K562 (cell line): ENCODE data around the gene CUL9. TPM values are rescaled to one million over a fixed set of nuclear protein-coding genes. Genes with fewer than 3 reads are reported as not detected.

Experiments
- ATAC-seq: fragments of 200-7000 bp; cut with Tn5 transposase; 3 replicates; pipeline ENCODE4 v1.9.1; 2020; ENCODE audit warnings: moderate library complexity
- Bru-seq: library from RNA; stranded (reverse); fragments of 400-500 nt; gene quantifications from one replicate; lab custom pipeline; 2021; lab: Mats Ljungman, UMichigan
- BruChase-seq, 2 experiments: library from RNA; stranded (reverse); fragments of 400-500 nt; gene quantifications; one replicate each; lab custom pipeline; 2021; lab: Mats Ljungman, UMichigan
- BruUV-seq: library from RNA; stranded (reverse); fragments of 400-500 nt; replicated peaks from 2 replicates; lab custom pipeline; 2021; lab: Mats Ljungman, UMichigan
- CTCF ChIA-PET: fragments of 300-600 bp; formaldehyde crosslinking; extraction: SDS; loops from one replicate; lab custom pipeline; 2021; ENCODE audit warnings: low intra/inter-chr PET ratio; lab: Yijun Ruan, JAX
- POLR2A ChIA-PET: fragments of 300-600, 350-650 bp; sonication (Branson Sonifier 250); formaldehyde crosslinking; extraction: SDS; loops from one replicate; lab custom pipeline; 2021; ENCODE audit warnings: antibody characterized with exemption, inconsistent platforms; lab: Yijun Ruan, JAX
- DNase-seq, 4 experiments: peaks; one replicate each; pipeline versions ENCODE4 v3.0.0 to v3.0.0-alpha.2; 2011 to 2018; ENCODE audit warnings: low spot score in 3 of 4, mixed read lengths in 3 of 4; ENCODE audit errors: extremely low read depth in 1 of 4
- FAIRE-seq: peaks from 2 replicates; lab custom pipeline; 2011; peaks lifted over from hg19 to GRCh38; lab: Jason Lieb, UNC
- H2AFZ ChIP-seq: 2 replicates; pipeline ENCODE4 v1.6.0; 2011; ENCODE audit warnings: low read depth, low read length, control low read depth, inconsistent platforms
- H3K27ac ChIP-seq: fragments of 200-600 bp; 3 replicates; pipeline ENCODE4 v1.8.0; 2011; ENCODE audit warnings: low read depth, mild to moderate bottlenecking, control low read depth, inconsistent platforms, low read length, moderate library complexity, mixed read lengths; ENCODE audit errors: extremely low read depth
- H3K27me3 ChIP-seq, 2 experiments: fragments of 300-600 bp in 1 of 2; 2 replicates in 1 of 2; 3 replicates in 1 of 2; pipeline versions ENCODE4 v1.6.0 to v1.8.0; 2011; ENCODE audit warnings: inconsistent platforms in 2 of 2, low read length in 2 of 2, mild to moderate bottlenecking in 1 of 2, mixed read lengths in 1 of 2, moderate library complexity in 1 of 2; ENCODE audit not compliant: control insufficient read depth in 2 of 2, insufficient read depth in 2 of 2
- H3K36me3 ChIP-seq: fragments of 300-600 bp; 3 replicates; pipeline ENCODE4 v1.8.0; 2011; ENCODE audit warnings: mild to moderate bottlenecking, low read length, inconsistent platforms; ENCODE audit not compliant: control insufficient read depth, insufficient read depth
- H3K4me1 ChIP-seq, 2 experiments: fragments of 200-600 bp in 1 of 2; replicated peaks in 1 of 2; 2 replicates in 1 of 2; 3 replicates in 1 of 2; pipeline versions ENCODE4 v1.5.1 to v1.8.0; 2011; ENCODE audit warnings: inconsistent platforms in 2 of 2, low read length in 2 of 2, mild to moderate bottlenecking in 1 of 2, mixed read lengths in 1 of 2, moderate library complexity in 1 of 2; ENCODE audit not compliant: control insufficient read depth in 2 of 2, insufficient read depth in 2 of 2
- H3K4me2 ChIP-seq: 2 replicates; pipeline ENCODE4 v1.6.1; 2011; ENCODE audit warnings: low read length, control low read depth, inconsistent platforms, mixed read lengths; ENCODE audit not compliant: insufficient read depth
- H3K4me3 ChIP-seq: fragments of 200-600 bp; sonication (generic), shearing (Covaris generic); 2 replicates; pipeline ENCODE4 v1.5.1; 2016; ENCODE audit warnings: control low read depth, inconsistent platforms
- H3K79me2 ChIP-seq: fragments of 200-600 bp; 3 replicates; pipeline ENCODE4 v1.8.0; 2011; ENCODE audit warnings: low read length, inconsistent platforms; ENCODE audit not compliant: control insufficient read depth, insufficient read depth
- H3K9ac ChIP-seq, 2 experiments: 2 replicates each; pipeline versions ENCODE4 v1.6.0 to v1.6.1; 2011; ENCODE audit warnings: low read depth in 2 of 2, low read length in 2 of 2, control low read depth in 1 of 2, inconsistent platforms in 1 of 2, mild to moderate bottlenecking in 1 of 2, mixed read lengths in 1 of 2; ENCODE audit not compliant: insufficient read depth in 1 of 2
- H3K9me1 ChIP-seq: one replicate; pipeline ENCODE4 v1.6.0; 2011; ENCODE audit warnings: inconsistent platforms, mild to moderate bottlenecking, low read length, moderate library complexity; ENCODE audit not compliant: control insufficient read depth, insufficient read depth
- H3K9me3 ChIP-seq: replicated peaks from 2 replicates; pipeline ENCODE4 v1.5.1; 2011; ENCODE audit warnings: low read depth, low read length, inconsistent platforms; ENCODE audit not compliant: control insufficient read depth, insufficient read depth
- H4K20me1 ChIP-seq: replicated peaks from 2 replicates; pipeline ENCODE4 v1.6.1; 2011; ENCODE audit warnings: low read length, inconsistent platforms, mixed read lengths; ENCODE audit not compliant: control insufficient read depth, insufficient read depth
- CBX5 ChIP-seq: IDR thresholded peaks from 2 replicates; pipeline ENCODE4 v1.6.1; 2014; ENCODE audit warnings: low read depth, borderline replicate concordance
- HDAC1 ChIP-seq, 2 experiments: fragments of 450-650 bp; IDR thresholded peaks; 2 replicates each; pipeline ENCODE4 v1.6.1; 2016 to 2017; ENCODE audit warnings: inconsistent platforms in 1 of 2, mild to moderate bottlenecking in 1 of 2, moderate library complexity in 1 of 2
- ID3 ChIP-seq, 2 experiments: fragments of 250-450 bp in 1 of 2; fragments of 450-650 bp in 1 of 2; sonication (Bioruptor Pico) in 1 of 2; IDR thresholded peaks; 2 replicates each; pipeline versions ENCODE4 v1.6.1 to v1.8.0; 2016 to 2021; ENCODE audit warnings: mild to moderate bottlenecking in 2 of 2, moderate library complexity in 2 of 2, missing compliant biosample characterization in 1 of 2, missing genetic modification characterization in 1 of 2
- NONO ChIP-seq, 2 experiments: fragments of 200-400 bp in 1 of 2; fragments of 450-650 bp in 1 of 2; formaldehyde crosslinking in 1 of 2; IDR thresholded peaks; 2 replicates each; pipeline ENCODE4 v1.6.1; 2017; ENCODE audit warnings: low read depth in 2 of 2, mild to moderate bottlenecking in 2 of 2, moderate library complexity in 2 of 2, low read length in 1 of 2
- POLR2H ChIP-seq: IDR thresholded peaks from 2 replicates; pipeline ENCODE4 v1.6.1; 2016; ENCODE audit warnings: missing genetic modification characterization, low read depth, mild to moderate bottlenecking, control low read depth, missing compliant biosample characterization, moderate library complexity
- RAD51 ChIP-seq: fragments of 450-650 bp; IDR thresholded peaks from 2 replicates; pipeline ENCODE4 v1.7.1; 2016; ENCODE audit warnings: low read depth, mild to moderate bottlenecking, borderline replicate concordance
- SMARCC2 ChIP-seq: fragments of 450-650 bp; IDR thresholded peaks from 2 replicates; pipeline ENCODE4 v1.6.1; 2017; ENCODE audit warnings: antibody characterized with exemption, moderate library complexity, mild to moderate bottlenecking, low read depth
- TARDBP ChIP-seq: fragments of 450-650 bp; IDR thresholded peaks from 2 replicates; pipeline ENCODE4 v1.6.1; 2016
- ZBTB17 ChIP-seq: fragments of 450-650 bp; formaldehyde crosslinking; IDR thresholded peaks from 2 replicates; pipeline ENCODE4 v1.4.0; 2020; ENCODE audit warnings: mild to moderate bottlenecking
- ZNF24 ChIP-seq: fragments of 450-650 bp; IDR thresholded peaks from 2 replicates; pipeline ENCODE4 v1.6.1; 2016
- WGBS: fragments of 100-300 bp; shearing (Covaris generic); methylation state at CpG from one replicate; pipeline ENCODE4 v1.1.6; 2016; ENCODE audit warnings: low coverage, mixed read lengths; ENCODE audit not compliant: insufficient coverage; ENCODE audit errors: missing lambda C conversion rate; 5-methylcytosine and 5-hydroxymethylcytosine counted together
- in situ Hi-C: fragments of 300-500 bp; cut with MboI; formaldehyde crosslinking; loops from 4 replicates; pipeline ENCODE4 v1.15.0; 2018; ENCODE audit warnings: inconsistent platforms, mixed read lengths
- intact Hi-C: fragments of 100-400 bp; cut with micrococcal nuclease; formaldehyde crosslinking; loops from 2 replicates; pipeline ENCODE4 v1.14.2; 2022
- long read RNA-seq, 3 experiments: library from polyadenylated mRNA in 2 of 3; library from RNA in 1 of 3; unstranded in 2 of 3; stranded (forward) in 1 of 3; transcript quantifications; one replicate each; pipeline ENCODE4 v2.0.0, GENCODE V29; 2019 to 2022
- polyA minus RNA-seq, 3 experiments: library from RNA; depleted of rRNA, polyadenylated mRNA; stranded (reverse); fragments of >200 nt; gene quantifications; 2 replicates each; pipeline ENCODE4 v1.2.3, GENCODE V29; 2011
- polyA plus RNA-seq, 8 experiments: library from polyadenylated mRNA; depleted of rRNA in 4 of 8; stranded (reverse) in 5 of 8; unstranded in 3 of 8; fragments of >200 nt; fragmentation: Nextera tagmentation in 2 of 8; fragmentation: Illumina TruSeq in 1 of 8; extraction: Ambion mirVana in 2 of 8; extraction: Trizol in 1 of 8; gene quantifications; 2 replicates each; pipeline versions ENCODE4 v1.2.1 to v1.2.3, GENCODE V29; 2011 to 2014; ENCODE audit warnings: inconsistent platforms in 1 of 8, missing spikeins in 1 of 8
- total RNA-seq, 7 experiments: library from RNA; depleted of rRNA in 6 of 7; stranded (reverse); fragments of >200 nt in 6 of 7; fragmentation: Illumina TruSeq in 2 of 7; extraction: Trizol in 2 of 7; gene quantifications; 2 replicates each; pipeline versions ENCODE4 v1.2.1 to v1.2.3, GENCODE V29; 2011 to 2021; ENCODE audit warnings: low replicate concordance in 1 of 7
- TF ChIP-seq, protein P1 (sequence below): fragments of 450-650 bp; IDR thresholded peaks from 2 replicates; pipeline ENCODE4 v1.6.1; 2016; ENCODE audit warnings: borderline replicate concordance

The CUL9 gene
- total RNA-seq (2011; cell fraction: chromatin; rRNA removed; ENCODE audit: low replicate concordance) = 74.5 and 153 TPM in 2 replicates
- total RNA-seq (2011; cell fraction: nucleolus; rRNA removed) = 62.1 and 70.9 TPM in 2 replicates
- 62.3 and 69.4 TPM in 2 replicates for total RNA-seq (2011; cell fraction: nucleoplasm; rRNA removed)
- total RNA-seq (2014; rRNA removed) (6.5 and 8.6 TPM in 2 replicates), total RNA-seq (2014; rRNA removed; fragmentation: Illumina TruSeq; extraction: Trizol) (4.1 and 5.8 TPM in 2 replicates), total RNA-seq (2015; rRNA removed; fragmentation: Illumina TruSeq; extraction: Trizol) (7.4 and 7.5 TPM in 2 replicates), total RNA-seq (2021) (10.0 and 13.4 TPM in 2 replicates), polyA plus RNA-seq (2011; rRNA removed) (7.0 and 13.5 TPM in 2 replicates), polyA plus RNA-seq (2014; fragmentation: Illumina TruSeq; extraction: Trizol) (6.2 and 6.6 TPM in 2 replicates), polyA plus RNA-seq (2014; fragmentation: Nextera tagmentation; extraction: Ambion mirVana) (under 1 TPM; 0.50 to 0.51 TPM), polyA plus RNA-seq (2014; rRNA removed) (9.7 and 20.7 TPM in 2 replicates), polyA minus RNA-seq (2011; rRNA and poly(A)+ RNA removed) (7.7 and 10.8 TPM in 2 replicates), Bru-seq, nascent RNA (percentile 57 among the genes with signal in this experiment), BruChase-seq, experiment 1, labeled RNA remaining after a 2-hour chase (percentile 57 among the genes with signal in this experiment), BruChase-seq, experiment 2, labeled RNA remaining after a 6-hour chase (percentile 62 among the genes with signal in this experiment)
- polyA plus RNA-seq (2011; cell fraction: cytosol; rRNA removed) = 5.8 and 6.2 TPM in 2 replicates
- 82.8 and 102 TPM in 2 replicates for polyA plus RNA-seq (2011; cell fraction: nucleus; rRNA removed)
- 10.1 and 29.2 TPM in 2 replicates for polyA plus RNA-seq (2012)
- polyA minus RNA-seq (2011; cell fraction: cytosol; rRNA and poly(A)+ RNA removed) = 3.4 and 6.3 TPM in 2 replicates
- polyA minus RNA-seq (2011; cell fraction: nucleus; rRNA and poly(A)+ RNA removed) = 18.6 and 30.8 TPM in 2 replicates
- long read RNA-seq, experiment 1, partial matches to known transcripts = 9 of 15 reads
- long read RNA-seq, experiment 1, other reads (novel, unspliced or antisense) = 6 of 15 reads
- long read RNA-seq, experiment 2, partial matches to known transcripts = 1 of 2 reads
- long read RNA-seq, experiment 2, other reads (novel, unspliced or antisense) = 1 of 2 reads
- long read RNA-seq, experiment 3, partial matches to known transcripts = 1 of 1 reads
- long read RNA-seq, experiment 3, other reads (novel, unspliced or antisense) = 0 of 1 reads

GRCh38 chr6:43181942-43182860 is at the start of gene CUL9:
TSS of gene CUL9 (plus strand) at chr6:43182196. CDS start at chr6:43184311, 2,115 bp downstream.
- FAIRE-seq (peak; percentile 85), DNase-seq (peak; percentile 93 to 94 (median 94)), ATAC-seq (peak; percentile 93)
- Histone ChIP-seq H2AFZ (peak within 1 kb of the TSS; percentile 89), H3K36me3 (peaks cover 62% of the 10 kb centered on the region; the same call in 2 of the 3 replicates), H3K9me3 (no peaks in the 10 kb centered on the region), H3K9me1 (no peaks in the 10 kb centered on the region), H3K27me3 (no peaks in the 10 kb centered on the region), H3K4me1 (peaks cover 37 to 51% of the 10 kb centered on the region in 2 experiments), H3K79me2 (peaks cover 24% of the 10 kb centered on the region; the same call in 2 of the 3 replicates), H4K20me1 (no peaks in the 10 kb centered on the region), H3K4me3 (peak within 1 kb of the TSS; percentile 68), H3K4me2 (peak within 1 kb of the TSS; percentile 99), H3K9ac (peak within 1 kb of the TSS; percentile 77 to 91), H3K27ac (peak within 1 kb of the TSS; percentile 85)
- in situ Hi-C loops = no loop called here
- BruUV-seq = no TSS peak
- intact Hi-C loops = no loop called here
- POLR2A ChIA-PET = interaction anchor here (0.6 to 4.0 kb wide), 20 partner anchors 9 to 1192 kb away, joined by 3 to 40 read pairs (median 3); partner anchors contain the start of genes CNPY3, DNPH1 and SRF
- WGBS = under 1% methylated on average over 46 of the region's 51 CpGs
- CTCF ChIA-PET = no interaction called here
- TF ChIP-seq CBX5 (no peak), SMARCC2 (no peak), RAD51 (peak; percentile 32; the same call in 1 of the 2 replicates), POLR2H (no peak), HDAC1 (IDR thresholded peaks at IDR 0.05) (peak; percentile 21 to 90; a peak in 3 of 4 replicates), ZBTB17 (peak; percentile 77; the same call in 1 of the 2 replicates), ZNF24 (0 out of 2 replicates have a peak, but pooled peaks have one; percentile 46), ID3 (CRISPR knock-in tag; IDR thresholded peaks at IDR 0.05) (no peak), ID3 (tag; IDR thresholded peaks at IDR 0.05) (peak; percentile 81), NONO (IDR thresholded peaks at IDR 0.05; ENCODE audit: low read depth in 2 of 2, low read length in 1 of 2) (peak in 1 of 2 experiments; percentile 88; a peak in 2 of 4 replicates), TARDBP (peak; percentile 93)
- TF ChIP-seq, protein P1, sequence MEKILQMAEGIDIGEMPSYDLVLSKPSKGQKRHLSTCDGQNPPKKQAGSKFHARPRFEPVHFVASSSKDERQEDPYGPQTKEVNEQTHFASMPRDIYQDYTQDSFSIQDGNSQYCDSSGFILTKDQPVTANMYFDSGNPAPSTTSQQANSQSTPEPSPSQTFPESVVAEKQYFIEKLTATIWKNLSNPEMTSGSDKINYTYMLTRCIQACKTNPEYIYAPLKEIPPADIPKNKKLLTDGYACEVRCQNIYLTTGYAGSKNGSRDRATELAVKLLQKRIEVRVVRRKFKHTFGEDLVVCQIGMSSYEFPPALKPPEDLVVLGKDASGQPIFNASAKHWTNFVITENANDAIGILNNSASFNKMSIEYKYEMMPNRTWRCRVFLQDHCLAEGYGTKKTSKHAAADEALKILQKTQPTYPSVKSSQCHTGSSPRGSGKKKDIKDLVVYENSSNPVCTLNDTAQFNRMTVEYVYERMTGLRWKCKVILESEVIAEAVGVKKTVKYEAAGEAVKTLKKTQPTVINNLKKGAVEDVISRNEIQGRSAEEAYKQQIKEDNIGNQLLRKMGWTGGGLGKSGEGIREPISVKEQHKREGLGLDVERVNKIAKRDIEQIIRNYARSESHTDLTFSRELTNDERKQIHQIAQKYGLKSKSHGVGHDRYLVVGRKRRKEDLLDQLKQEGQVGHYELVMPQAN = peak; percentile 65
